DLD1 (cell line): Measurements from ENCODE around the gene FAM131A.

Experiments
- in situ Hi-C: cut with HindIII; loops from 2 replicates; pipeline ENCODE4 v1.10.0; 2017; ENCODE audit warnings: low sequenced_read_pairs

The FAM131A gene

DNA sequence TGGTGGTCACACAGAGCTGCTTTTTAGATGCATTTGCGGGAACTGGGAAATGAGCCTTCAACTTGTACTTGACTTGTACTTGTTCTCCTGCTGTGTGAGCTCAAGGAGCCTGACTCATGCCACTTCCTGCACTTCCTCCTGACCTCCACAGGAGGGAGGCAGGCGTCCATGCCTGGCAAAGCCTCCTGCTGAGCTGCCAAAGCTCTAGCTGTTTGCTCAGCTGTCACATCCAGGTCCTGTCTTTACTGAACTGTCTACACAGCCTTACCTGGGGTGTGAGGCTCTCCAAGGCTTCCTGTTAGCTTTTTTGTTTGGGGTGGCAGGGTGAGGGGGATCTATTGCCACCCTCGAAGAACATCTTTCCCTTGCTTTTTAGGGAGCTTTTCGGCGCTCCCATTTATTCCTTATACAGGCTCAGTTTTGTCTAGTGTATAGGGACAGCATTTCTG is 34.2 kb downstream of the FAM131A start:
- in situ Hi-C loops, result loop anchor here (25.0 kb wide), 1 partner anchor 166 kb away; no protein-coding TSS in a partner anchor

DNA sequence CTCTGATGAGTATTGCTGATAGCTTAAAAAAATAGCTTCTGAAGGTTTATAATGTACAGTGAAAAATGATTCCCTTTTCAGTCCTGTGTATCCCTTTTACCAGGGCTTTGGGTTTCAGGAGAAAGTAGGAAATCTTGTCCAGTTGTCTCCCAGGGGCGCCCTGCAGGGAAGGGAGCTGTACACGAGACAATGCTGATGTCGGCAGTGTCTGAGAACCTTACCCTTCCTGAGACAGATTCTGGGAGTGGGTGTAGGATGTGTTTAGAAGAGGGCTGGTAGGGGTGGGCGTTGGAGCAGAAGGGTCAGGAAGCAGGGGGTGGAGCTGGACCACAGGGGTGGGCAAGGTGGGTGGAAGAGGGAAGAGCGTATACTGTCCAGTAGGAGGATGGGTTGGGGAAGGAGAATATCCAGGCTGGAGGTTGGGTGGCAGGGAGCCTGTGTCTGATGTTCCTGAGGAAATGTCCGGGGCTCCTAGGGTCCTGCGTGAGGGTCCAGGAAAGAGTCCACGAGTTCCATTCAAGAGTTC is 35.0 kb downstream of the FAM131A start:
- in situ Hi-C loops, result loop anchor here (25.0 kb wide), 1 partner anchor 165 kb away; no protein-coding TSS in a partner anchor

DNA sequence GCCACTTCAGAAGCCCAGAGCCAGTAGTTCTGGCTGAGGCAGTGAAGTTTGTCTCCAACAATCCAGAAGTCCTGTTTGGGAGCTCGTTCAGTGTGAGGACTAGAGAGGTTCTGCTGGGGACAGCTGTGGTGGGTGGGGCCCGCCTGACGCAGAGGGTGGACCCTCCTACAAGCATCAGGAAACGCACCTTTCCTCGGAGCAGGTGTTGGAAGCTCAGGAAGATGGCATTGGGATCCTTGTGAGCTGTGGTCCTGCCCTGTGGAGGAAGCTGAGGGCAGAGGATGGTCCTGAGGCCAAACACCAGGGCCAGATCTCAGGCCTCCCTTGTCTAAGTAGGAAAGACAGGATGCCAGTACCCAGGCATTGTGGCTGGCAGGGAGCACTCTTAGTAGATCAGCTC is 35.5 kb downstream of the FAM131A start:
- in situ Hi-C loops, result loop anchor here (25.0 kb wide), 1 partner anchor 164 kb away; no protein-coding TSS in a partner anchor

DNA sequence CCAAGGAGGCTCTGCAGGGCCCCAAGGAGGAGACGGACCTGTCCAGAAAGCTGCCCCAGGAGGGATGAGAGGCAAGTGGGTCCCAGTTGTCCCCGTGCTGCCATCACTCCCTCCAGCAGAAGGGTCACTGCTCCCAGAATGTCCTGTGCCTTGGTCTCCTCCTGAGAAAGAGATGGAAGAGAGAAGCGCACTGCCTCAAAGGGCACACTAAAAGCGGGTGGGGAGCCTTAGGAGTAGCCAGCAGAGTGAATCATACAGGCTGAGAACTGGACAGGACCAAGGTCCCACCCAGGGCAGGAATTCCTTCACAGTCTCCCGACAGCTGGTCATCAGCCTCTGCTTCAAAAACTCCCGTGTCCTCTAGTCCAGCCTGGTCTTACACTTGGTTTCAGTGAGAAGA is 36.0 kb downstream of the FAM131A start:
- in situ Hi-C loops, result loop anchor here (25.0 kb wide), 1 partner anchor 164 kb away; no protein-coding TSS in a partner anchor

DNA sequence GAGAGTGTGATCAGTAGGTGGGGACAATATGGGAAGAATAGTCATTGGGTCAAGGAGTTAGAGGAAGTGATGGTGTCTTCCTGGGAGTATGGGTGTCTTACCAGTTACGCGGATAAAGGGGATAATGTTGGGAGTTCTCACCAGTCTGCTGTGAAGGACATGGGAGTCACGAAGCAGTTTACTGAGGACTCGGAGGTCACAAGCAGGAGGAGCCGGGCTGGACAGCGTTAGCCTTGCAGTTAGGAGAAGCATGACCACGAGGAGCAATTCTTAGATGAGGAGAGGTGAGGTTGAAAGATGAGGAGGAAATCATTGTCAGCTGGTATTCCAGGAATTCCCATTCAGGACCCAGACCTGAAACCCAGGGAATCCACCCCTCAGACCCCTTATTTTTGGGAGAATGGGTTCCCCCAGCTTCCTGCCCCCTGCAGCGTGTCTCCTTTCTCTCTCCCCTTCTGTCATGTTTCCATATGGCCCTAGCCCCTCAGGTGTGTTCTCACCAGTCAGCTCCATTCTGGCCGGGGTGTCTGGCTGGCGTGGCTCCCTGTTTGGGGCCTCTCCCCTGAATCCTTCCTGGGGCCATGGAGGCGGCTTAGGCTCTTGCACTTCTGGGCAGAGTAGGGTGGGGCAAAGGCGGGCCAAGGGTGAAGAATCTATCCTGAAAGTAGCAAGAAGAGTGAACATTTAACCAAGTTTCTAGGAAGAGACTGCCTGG is 38.5 kb downstream of the FAM131A start:
- in situ Hi-C loops, result no loop called here

DNA sequence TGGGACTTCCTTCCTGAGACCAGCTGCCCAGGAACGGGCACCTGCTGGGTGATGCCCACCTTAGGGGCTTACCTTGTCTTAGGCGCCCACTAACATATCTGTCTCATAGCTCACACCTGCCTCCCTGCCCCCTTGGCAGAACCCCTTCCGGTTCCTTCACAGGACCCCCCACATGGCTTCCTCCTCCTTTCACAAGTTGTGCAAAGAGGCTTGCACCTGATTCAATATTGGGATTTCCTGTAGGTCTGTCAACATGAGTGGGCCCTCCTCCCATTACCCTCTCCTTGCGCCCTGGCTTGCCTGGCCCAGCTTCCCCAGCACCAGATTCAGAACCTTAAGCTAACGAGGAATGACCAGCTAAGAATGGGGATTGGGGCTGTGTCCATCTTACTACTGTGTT is 40.0 kb downstream of the FAM131A start:
- in situ Hi-C loops, result no loop called here

DNA sequence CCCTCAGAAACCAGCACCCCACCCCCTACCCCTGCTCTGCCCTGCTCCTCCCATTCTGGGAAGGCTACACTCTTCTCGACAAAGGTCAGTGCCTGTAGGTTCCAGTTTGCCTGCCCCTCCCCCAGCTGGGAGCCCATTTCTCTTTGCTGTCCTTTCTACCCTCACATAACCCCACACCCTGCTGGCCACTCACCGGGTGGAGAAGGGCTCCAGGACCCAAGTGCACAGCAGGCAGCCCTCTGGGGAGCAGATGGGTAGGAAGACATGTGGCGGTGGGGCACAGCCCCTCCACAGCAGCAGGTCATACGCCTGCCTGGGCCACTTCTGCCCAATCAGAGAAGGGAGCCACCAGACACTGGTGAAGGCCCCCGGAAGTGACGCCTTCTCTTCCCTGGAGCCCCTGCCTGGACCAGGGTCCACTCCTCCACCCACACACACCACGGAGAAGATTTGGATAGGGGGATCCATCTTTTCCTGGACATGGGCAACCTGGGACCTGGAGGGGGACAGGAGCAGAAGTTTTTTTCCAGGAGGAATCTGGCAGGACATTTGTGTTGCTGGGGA is 40.6 kb downstream of the FAM131A start, which contains the start of gene THPO:
THPO (minus strand) TSS at position 326 of the 564 bp plus-strand sequence. CDS start 1,948 bp downstream, outside the sequence.
- in situ Hi-C loops, result no loop called here

DNA sequence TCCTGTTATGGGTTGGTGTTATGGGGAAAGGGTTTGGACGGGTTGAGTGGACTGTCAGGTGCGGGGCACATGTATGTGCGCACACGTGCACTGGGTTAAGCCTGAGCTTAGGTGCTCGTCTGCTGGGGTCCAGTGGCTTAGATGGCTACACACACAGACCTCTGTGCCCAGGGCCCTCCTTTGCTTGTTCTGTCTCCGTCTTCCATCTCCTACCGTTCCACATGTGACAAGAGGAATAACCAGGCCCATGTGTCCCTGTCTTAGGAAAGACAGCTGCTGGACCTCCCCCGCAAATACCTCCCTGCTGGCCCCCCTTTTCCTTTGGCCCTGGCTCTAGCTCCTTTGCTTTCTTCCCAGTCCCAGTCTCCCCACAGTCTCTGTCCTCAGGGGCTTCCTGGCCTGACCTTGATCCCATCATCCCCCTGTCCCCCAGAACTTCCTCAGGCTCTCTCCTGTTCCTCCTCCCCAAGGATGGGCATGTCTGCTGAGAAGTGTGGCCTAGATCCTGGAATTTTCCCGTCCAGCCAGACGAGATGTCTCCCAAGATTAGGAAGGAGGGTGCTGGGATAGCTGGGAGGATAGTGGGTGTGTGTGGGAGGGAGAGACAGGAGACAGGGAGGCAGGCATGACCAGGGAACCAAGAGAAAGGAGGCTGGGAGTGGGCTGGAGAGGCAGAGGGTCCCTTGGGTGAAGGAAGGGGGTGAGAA is 41.4 kb downstream of the FAM131A start:
- in situ Hi-C loops, result no loop called here

DNA sequence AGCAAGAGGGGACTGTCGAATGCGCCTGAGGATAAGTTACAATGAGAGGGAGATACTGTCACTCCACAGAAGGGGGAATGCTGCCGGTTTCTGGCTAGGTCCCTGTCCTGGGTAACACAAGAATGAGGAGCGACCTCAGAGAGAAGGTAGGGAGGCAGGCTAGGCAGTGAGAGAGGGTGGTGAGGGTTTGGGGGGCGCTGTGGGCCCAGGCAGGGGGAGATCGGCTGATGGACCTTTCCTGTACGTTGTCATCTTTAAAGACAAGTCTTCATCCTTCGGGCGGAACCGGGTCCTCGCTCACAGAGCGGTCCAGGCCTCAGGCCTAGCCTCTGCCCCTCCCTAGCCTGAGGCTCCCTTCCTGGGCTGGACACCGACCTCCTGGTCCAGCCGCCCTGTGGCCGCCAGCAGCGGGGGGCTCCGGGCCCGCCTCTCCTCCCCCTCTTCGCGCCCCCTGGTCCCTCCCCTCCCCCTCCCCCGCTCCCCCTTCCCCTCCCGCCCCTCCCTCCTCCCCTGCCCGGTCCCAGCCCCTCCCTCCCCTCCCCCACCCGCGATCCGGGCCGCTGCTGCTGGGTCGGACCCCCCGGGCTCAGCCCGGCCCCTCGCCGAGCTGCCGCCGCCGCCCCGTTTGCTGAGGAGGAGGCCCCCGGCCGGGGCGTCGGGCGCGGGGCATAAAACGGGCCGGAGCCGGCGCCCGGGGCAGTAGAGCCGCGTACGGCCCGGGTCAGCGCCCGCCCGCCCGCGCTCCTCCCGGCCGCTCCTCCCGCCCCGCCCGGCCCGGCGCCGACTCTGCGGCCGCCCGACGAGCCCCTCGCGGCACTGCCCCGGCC is 42.2 kb downstream of the FAM131A start, which contains the start of gene CHRD:
CHRD (plus strand) TSS at position 697 of the 827 bp plus-strand sequence. CDS start 265 bp downstream, outside the sequence.
- in situ Hi-C loops, result no loop called here

DNA sequence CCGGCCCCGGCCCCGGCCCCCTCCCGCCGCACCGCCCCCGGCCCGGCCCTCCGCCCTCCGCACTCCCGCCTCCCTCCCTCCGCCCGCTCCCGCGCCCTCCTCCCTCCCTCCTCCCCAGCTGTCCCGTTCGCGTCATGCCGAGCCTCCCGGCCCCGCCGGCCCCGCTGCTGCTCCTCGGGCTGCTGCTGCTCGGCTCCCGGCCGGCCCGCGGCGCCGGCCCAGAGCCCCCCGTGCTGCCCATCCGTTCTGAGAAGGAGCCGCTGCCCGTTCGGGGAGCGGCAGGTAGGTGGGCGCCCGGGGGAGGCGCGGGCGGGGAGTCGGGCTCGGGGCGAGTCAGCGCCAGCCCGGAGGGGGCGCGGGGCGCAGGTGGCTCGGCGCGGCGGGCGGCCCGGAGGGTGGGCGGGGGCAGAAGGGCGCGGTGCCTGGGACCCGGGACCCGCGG is 42.8 kb downstream of the FAM131A start:
- in situ Hi-C loops, result no loop called here

DNA sequence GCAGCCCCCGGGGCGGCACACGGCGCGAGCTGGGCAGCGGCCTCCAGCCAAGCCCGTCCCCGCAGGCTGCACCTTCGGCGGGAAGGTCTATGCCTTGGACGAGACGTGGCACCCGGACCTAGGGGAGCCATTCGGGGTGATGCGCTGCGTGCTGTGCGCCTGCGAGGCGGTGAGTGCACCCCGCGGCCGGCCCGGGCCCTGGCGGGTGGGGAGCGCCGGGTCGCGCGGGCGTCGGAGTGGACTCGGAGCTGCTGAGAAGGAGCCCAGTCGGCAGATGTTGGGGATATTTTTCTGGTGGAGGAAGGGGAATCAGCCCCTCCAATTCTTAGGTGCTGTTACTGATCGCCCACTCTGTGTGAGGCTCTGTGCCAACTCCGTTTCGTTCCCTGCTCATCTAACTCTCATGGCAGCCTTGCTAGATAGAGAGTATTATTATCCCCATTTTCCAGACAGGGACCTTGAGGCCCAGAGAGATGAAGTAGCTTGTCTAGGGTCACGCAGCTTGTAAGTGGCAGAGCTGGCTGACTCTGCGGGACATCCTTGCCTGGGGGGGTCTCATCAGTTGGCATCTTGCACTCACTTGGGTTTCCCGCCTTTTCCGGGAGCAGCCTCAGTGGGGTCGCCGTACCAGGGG is 43.3 kb downstream of the FAM131A start:
- in situ Hi-C loops, result no loop called here

DNA sequence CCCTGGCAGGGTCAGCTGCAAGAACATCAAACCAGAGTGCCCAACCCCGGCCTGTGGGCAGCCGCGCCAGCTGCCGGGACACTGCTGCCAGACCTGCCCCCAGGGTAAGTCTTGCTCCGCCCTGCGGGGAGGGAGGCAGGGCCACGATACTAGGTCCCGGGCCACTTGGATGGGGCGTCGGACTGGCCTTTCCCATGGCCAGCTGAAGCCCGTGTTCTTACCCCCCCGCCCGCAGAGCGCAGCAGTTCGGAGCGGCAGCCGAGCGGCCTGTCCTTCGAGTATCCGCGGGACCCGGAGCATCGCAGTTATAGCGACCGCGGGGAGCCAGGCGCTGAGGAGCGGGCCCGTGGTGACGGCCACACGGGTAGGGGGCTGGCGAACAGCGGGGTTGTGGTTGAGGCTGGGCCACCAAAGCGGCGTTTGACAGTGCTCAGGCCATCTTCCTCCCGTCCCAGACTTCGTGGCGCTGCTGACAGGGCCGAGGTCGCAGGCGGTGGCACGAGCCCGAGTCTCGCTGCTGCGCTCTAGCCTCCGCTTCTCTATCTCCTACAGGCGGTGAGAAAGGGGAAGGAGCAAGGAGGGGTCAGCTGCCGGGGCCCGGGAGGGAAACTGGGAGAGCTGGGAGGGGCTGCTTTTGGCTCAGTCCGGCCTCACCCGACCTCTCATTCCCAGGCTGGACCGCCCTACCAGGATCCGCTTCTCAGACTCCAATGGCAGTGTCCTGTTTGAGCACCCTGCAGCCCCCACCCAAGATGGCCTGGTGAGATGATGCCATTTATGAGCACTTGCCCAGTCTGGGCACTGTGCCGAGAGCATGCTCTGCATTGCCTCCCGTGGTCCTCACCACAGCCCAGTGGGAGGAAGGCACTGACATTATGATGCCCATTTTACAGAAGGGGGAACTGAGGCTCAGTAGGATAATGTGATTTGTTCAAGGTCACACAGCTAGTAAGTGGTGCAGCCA is 44.1 kb downstream of the FAM131A start:
- in situ Hi-C loops, result no loop called here

DNA sequence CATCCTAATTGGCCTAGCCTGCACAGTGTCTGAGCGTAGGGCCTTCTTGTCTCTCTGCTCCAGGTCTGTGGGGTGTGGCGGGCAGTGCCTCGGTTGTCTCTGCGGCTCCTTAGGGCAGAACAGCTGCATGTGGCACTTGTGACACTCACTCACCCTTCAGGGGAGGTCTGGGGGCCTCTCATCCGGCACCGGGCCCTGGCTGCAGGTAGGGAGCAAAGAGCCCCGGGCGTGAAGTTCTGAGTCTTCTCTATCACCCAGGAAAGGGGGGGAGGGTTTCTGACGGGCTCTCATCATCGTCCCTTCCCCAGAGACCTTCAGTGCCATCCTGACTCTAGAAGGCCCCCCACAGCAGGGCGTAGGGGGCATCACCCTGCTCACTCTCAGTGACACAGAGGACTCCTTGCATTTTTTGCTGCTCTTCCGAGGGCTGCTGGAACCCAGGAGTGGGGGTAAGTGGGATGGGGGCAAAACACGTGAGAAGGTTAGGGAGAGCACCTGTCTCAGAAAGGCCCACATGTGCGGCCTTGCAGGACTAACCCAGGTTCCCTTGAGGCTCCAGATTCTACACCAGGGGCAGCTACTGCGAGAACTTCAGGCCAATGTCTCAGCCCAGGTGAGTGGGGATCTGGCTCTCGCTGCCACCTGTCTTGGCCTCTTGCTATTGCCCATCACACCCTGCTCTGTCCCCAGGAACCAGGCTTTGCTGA is 45.1 kb downstream of the FAM131A start:
- in situ Hi-C loops, result no loop called here

DNA sequence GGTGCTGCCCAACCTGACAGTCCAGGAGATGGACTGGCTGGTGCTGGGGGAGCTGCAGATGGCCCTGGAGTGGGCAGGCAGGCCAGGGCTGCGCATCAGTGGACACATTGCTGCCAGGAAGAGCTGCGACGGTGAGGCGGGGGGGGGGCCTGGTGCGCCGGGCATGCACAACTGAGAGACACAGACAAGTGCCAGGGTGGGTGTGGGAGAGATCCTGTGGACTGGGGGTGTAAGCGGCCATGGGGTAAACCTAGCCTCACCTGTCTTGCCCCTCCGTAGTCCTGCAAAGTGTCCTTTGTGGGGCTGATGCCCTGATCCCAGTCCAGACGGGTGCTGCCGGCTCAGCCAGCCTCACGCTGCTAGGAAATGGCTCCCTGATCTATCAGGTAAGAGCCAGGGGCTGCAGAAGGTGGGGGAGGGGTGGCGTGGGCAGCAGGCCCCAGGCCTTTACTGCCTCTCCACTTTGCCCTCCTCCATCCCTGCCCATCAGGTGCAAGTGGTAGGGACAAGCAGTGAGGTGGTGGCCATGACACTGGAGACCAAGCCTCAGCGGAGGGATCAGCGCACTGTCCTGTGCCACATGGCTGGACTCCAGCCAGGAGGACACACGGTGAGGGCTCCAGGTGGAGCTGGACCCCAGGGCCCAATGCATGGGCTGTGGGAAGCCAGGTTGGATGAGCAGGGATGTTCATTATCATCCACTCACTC is 45.8 kb downstream of the FAM131A start:
- in situ Hi-C loops, result no loop called here

DNA sequence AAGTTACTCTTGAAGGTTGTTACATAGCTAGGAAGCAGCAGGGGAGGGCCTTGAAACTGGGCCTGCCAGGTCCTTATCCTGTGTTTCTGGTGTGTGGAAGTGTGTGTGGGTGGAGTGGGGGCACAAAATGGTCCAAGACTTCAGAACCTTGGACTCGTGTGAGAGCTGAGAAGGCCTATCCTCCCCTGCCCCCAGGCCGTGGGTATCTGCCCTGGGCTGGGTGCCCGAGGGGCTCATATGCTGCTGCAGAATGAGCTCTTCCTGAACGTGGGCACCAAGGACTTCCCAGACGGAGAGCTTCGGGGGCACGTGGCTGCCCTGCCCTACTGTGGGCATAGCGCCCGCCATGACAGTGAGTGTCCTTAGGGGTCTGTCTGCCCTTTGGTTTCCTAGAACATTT is 46.9 kb downstream of the FAM131A start:
- in situ Hi-C loops, result no loop called here

DNA sequence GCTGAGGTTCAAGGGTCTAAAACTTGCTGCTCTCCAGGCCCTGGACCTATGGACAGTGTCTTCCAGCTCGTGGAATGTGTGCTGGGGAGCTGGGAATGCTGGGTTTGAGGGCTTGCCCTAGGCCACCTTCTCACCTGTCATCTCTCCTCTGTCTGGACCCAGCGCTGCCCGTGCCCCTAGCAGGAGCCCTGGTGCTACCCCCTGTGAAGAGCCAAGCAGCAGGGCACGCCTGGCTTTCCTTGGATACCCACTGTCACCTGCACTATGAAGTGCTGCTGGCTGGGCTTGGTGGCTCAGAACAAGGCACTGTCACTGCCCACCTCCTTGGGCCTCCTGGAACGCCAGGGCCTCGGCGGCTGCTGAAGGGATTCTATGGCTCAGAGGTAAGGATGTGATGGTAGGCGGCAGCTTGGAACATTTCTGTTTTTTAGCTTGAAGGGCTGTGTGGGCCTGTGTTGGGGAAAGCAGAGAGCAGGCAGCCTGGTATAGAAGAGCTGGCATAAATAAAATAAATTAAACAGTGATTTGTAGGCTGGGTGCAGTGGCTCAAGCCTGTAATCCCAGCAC is 47.5 kb downstream of the FAM131A start:
- in situ Hi-C loops, result no loop called here
